ENCODE results near the gene TM9SF1. TPM values are rescaled to one million over a fixed set of nuclear protein-coding genes. Genes with fewer than 3 reads are reported as not detected.

The TM9SF1 gene
- total and polyA plus RNA-seq, 2 of the 13 experiments (the other 11 are each of a cell fraction or from before 2014, with no cell fraction given) = 83.2 to 110 TPM

DNA sequence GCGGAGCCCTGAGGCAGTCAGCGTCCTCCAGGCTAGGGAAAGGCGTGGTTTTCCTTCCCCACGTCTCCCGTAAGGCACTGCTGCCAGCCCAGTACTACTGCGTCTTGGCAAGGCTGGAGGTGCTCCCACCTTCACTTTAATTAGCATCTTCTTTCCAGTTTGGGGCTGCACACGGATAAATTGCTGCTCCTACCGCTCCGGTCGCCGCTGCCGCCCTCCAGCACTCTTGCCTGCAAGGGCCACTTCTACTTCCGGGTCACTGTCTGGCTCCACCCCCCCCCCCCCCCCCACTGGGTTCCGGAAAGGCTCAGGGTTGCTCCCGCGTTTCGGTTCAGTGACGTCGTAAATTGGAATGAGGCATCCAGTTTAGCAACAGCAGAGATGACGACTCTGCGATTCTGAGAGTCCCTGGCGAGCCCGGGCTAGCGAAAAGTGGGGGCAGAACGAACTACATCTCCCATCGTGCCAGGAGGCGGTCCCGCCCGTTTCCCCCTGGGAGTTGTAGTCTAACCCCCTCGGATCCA lies 36.9 kb upstream of the TM9SF1 start, which contains the start of gene NEDD8 (continued):
- TF ChIP-seq, protein P1, sequence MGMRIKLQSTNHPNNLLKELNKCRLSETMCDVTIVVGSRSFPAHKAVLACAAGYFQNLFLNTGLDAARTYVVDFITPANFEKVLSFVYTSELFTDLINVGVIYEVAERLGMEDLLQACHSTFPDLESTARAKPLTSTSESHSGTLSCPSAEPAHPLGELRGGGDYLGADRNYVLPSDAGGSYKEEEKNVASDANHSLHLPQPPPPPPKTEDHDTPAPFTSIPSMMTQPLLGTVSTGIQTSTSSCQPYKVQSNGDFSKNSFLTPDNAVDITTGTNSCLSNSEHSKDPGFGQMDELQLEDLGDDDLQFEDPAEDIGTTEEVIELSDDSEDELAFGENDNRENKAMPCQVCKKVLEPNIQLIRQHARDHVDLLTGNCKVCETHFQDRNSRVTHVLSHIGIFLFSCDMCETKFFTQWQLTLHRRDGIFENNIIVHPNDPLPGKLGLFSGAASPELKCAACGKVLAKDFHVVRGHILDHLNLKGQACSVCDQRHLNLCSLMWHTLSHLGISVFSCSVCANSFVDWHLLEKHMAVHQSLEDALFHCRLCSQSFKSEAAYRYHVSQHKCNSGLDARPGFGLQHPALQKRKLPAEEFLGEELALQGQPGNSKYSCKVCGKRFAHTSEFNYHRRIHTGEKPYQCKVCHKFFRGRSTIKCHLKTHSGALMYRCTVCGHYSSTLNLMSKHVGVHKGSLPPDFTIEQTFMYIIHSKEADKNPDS (CRISPR knock-in tag; IDR thresholded peaks at IDR 0.05) = no peak
- TF ChIP-seq HOXA3 (CRISPR knock-in tag; IDR thresholded peaks at IDR 0.05) (peak; percentile 90), NFYB (CRISPR knock-in tag; IDR thresholded peaks at IDR 0.05) (no peak; the same call in 1 of the 2 replicates), ZNF7 (CRISPR knock-in tag; IDR thresholded peaks at IDR 0.05) (peak; percentile 35; the same call in 1 of the 2 replicates), CBFB (CRISPR knock-in tag; IDR thresholded peaks at IDR 0.05) (0 out of 2 replicates have a peak, but pooled peaks have one; percentile 89), HDAC1 (CRISPR knock-in tag; IDR thresholded peaks at IDR 0.05) (no peak; the same call in none of the 2 replicates), ZNF234 (CRISPR knock-in tag; conservative IDR thresholded peaks at IDR 0.05) (peak; percentile 45; the same call in 1 of the 2 replicates), RCOR2 (CRISPR knock-in tag; IDR thresholded peaks at IDR 0.05) (no peak), GZF1 (CRISPR knock-in tag; IDR thresholded peaks at IDR 0.05) (peak; percentile 59; the same call in 1 of the 2 replicates), ZNF430 (CRISPR knock-in tag; IDR thresholded peaks at IDR 0.05) (peak; percentile 99), TCF7 (IDR thresholded peaks at IDR 0.05; ENCODE audit: low read depth) (no peak), NONO (IDR thresholded peaks at IDR 0.05) (no peak), NONO (CRISPR knock-in tag; conservative IDR thresholded peaks at IDR 0.05) (no peak; the same call in 1 of the 2 replicates), PRMT3 (CRISPR knock-in tag; IDR thresholded peaks at IDR 0.05; ENCODE audit: borderline replicate concordance, low read depth) (no peak), HNRNPLL (IDR thresholded peaks at IDR 0.05; ENCODE audit: low read depth, low read length, poor library complexity, severe bottlenecking) (peak; percentile 58), SMARCE1 (IDR thresholded peaks at IDR 0.05; ENCODE audit: borderline replicate concordance) (no peak)
- TF ChIP-seq, protein P2, sequence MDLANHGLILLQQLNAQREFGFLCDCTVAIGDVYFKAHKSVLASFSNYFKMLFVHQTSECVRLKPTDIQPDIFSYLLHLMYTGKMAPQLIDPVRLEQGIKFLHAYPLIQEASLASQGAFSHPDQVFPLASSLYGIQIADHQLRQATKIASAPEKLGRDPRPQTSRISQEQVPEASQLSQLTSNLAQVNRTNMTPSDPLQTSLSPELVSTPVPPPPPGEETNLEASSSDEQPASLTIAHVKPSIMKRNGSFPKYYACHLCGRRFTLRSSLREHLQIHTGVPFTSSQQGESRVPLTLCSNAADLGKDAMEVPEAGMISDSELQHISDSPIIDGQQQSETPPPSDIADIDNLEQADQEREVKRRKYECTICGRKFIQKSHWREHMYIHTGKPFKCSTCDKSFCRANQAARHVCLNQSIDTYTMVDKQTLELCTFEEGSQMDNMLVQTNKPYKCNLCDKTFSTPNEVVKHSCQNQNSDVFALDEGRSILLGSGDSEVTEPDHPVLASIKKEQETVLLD (CRISPR knock-in tag; IDR thresholded peaks at IDR 0.05; ENCODE audit: low read depth) = no peak
- TF ChIP-seq, protein P3, sequence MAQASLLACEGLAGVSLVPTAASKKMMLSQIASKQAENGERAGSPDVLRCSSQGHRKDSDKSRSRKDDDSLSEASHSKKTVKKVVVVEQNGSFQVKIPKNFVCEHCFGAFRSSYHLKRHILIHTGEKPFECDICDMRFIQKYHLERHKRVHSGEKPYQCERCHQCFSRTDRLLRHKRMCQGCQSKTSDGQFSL (CRISPR knock-in tag; IDR thresholded peaks at IDR 0.05) = peak; percentile 100
- TF ChIP-seq, protein P4, sequence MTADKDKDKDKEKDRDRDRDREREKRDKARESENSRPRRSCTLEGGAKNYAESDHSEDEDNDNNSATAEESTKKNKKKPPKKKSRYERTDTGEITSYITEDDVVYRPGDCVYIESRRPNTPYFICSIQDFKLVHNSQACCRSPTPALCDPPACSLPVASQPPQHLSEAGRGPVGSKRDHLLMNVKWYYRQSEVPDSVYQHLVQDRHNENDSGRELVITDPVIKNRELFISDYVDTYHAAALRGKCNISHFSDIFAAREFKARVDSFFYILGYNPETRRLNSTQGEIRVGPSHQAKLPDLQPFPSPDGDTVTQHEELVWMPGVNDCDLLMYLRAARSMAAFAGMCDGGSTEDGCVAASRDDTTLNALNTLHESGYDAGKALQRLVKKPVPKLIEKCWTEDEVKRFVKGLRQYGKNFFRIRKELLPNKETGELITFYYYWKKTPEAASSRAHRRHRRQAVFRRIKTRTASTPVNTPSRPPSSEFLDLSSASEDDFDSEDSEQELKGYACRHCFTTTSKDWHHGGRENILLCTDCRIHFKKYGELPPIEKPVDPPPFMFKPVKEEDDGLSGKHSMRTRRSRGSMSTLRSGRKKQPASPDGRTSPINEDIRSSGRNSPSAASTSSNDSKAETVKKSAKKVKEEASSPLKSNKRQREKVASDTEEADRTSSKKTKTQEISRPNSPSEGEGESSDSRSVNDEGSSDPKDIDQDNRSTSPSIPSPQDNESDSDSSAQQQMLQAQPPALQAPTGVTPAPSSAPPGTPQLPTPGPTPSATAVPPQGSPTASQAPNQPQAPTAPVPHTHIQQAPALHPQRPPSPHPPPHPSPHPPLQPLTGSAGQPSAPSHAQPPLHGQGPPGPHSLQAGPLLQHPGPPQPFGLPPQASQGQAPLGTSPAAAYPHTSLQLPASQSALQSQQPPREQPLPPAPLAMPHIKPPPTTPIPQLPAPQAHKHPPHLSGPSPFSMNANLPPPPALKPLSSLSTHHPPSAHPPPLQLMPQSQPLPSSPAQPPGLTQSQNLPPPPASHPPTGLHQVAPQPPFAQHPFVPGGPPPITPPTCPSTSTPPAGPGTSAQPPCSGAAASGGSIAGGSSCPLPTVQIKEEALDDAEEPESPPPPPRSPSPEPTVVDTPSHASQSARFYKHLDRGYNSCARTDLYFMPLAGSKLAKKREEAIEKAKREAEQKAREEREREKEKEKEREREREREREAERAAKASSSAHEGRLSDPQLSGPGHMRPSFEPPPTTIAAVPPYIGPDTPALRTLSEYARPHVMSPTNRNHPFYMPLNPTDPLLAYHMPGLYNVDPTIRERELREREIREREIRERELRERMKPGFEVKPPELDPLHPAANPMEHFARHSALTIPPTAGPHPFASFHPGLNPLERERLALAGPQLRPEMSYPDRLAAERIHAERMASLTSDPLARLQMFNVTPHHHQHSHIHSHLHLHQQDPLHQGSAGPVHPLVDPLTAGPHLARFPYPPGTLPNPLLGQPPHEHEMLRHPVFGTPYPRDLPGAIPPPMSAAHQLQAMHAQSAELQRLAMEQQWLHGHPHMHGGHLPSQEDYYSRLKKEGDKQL (CRISPR knock-in tag; IDR thresholded peaks at IDR 0.05; ENCODE audit: low read depth) = no peak; the same call in 1 of the 2 replicates
- TF ChIP-seq, protein P5, sequence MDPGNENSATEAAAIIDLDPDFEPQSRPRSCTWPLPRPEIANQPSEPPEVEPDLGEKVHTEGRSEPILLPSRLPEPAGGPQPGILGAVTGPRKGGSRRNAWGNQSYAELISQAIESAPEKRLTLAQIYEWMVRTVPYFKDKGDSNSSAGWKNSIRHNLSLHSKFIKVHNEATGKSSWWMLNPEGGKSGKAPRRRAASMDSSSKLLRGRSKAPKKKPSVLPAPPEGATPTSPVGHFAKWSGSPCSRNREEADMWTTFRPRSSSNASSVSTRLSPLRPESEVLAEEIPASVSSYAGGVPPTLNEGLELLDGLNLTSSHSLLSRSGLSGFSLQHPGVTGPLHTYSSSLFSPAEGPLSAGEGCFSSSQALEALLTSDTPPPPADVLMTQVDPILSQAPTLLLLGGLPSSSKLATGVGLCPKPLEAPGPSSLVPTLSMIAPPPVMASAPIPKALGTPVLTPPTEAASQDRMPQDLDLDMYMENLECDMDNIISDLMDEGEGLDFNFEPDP (CRISPR knock-in tag; conservative IDR thresholded peaks at IDR 0.05) = no peak
